Testis (tissue), 3 donors: ENCODE data around the gene TKFC. TPM values are rescaled to one million over a fixed set of nuclear protein-coding genes. Genes with fewer than 3 reads are reported as not detected.

Source experiments
- DNase-seq: peaks from one replicate; pipeline ENCODE4 v3.0.0-alpha.2; 2019
- H3K27ac ChIP-seq, 2 donors: fragments of 200-600 bp; sonication (generic); one replicate each; pipeline ENCODE4 v1.5.1; 2019
- H3K27me3 ChIP-seq: fragments of 200-600 bp; sonication (generic); one replicate; pipeline ENCODE4 v1.5.1; 2019
- H3K36me3 ChIP-seq: fragments of 200-600 bp; sonication (generic); one replicate; pipeline ENCODE4 v1.5.1; 2017; ENCODE audit warnings: low read depth; ENCODE audit errors: missing control alignments
- H3K4me1 ChIP-seq: fragments of 200-600 bp; sonication (generic); one replicate; pipeline ENCODE4 v1.5.1; 2019
- H3K4me3 ChIP-seq, 2 donors: fragments of 200-600 bp; sonication (generic); one replicate each; pipeline ENCODE4 v1.5.1; 2017 to 2019
- H3K9me3 ChIP-seq: fragments of 200-600 bp; sonication (generic); one replicate; pipeline ENCODE4 v1.5.1; 2017
- CTCF ChIP-seq, 3 experiments: fragments of 450-650 bp in 2 of 3; fragments of 200-600 bp in 1 of 3; sonication (generic) in 1 of 3; IDR thresholded peaks; one replicate each; pipeline ENCODE4 v1.5.1; 2016 to 2019; ENCODE audit warnings: antibody characterized with exemption in 3 of 3, mild to moderate bottlenecking in 2 of 3, moderate library complexity in 1 of 3
- POLR2A ChIP-seq: fragments of 450-650 bp; IDR thresholded peaks from one replicate; pipeline ENCODE4 v1.6.1; 2017; ENCODE audit warnings: antibody characterized with exemption, mild to moderate bottlenecking, moderate library complexity
- WGBS, 2 donors: methylation state at CpG; one replicate each; pipeline ENCODE4 v1.1.5; 2018; 5-methylcytosine and 5-hydroxymethylcytosine counted together
- intact Hi-C: fragments of 100-400 bp; cut with DNase I; formaldehyde crosslinking; loops from one replicate; pipeline ENCODE4 v1.15.1; 2023; ENCODE audit warnings: low total_unique reads
- polyA plus RNA-seq: library from polyadenylated mRNA; stranded (reverse); fragments of 350-450 nt; fragmentation: Illumina TruSeq; extraction: RNeasy Lipid Tissue Mini Kit (QIAGEN cat#74804); gene quantifications from one replicate; pipeline ENCODE4 v1.2.3, GENCODE V29; 2014; ENCODE audit warnings: low read depth, low replicate concordance; ENCODE audit not compliant: insufficient read depth
- total RNA-seq, 2 donors: library from RNA; depleted of rRNA; stranded (reverse); fragments of >200 nt; gene quantifications; one replicate each; pipeline ENCODE4 v1.2.3, GENCODE V29; 2016

The TKFC gene
- total and polyA plus RNA-seq, 3 donors from 2014 or later = 90.1 to 159 (median 121) TPM

DNA sequence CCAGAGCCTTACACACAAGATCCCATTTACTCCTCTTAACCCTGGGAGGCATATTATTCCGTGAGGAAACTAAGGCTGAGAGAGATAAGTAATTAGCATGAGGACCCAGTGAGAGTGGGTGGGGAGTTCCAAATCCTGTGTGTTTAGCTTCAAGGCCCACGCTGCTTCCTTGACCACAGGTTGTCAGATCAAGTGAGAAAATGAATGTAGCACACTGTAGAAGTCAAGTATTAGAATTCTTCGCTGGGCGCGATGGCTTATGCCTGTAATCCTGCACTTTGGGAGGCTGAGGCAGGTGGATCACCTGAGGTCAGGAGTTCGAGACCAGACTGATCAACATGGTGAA is 24.8 kb downstream of the TKFC start:
- no peak overlapping the region for H3K27ac ChIP-seq
- 89 to 94% methylated on average over 6 of the region's 6 CpGs for WGBS, 2 donors
- no peak for DNase-seq
- TF ChIP-seq CTCF (IDR thresholded peaks at IDR 0.05) (no peak), POLR2A (no peak)
- H3K4me3 ChIP-seq = no peak overlapping the region
- H3K27me3 ChIP-seq = no peaks in the 10 kb centered on the region
- intact Hi-C loops = no loop called here
- H3K36me3 ChIP-seq = no peaks in the 10 kb centered on the region
- H3K4me1 ChIP-seq = peaks cover 5% of the 10 kb centered on the region
- H3K9me3 ChIP-seq = no peaks in the 10 kb centered on the region

DNA sequence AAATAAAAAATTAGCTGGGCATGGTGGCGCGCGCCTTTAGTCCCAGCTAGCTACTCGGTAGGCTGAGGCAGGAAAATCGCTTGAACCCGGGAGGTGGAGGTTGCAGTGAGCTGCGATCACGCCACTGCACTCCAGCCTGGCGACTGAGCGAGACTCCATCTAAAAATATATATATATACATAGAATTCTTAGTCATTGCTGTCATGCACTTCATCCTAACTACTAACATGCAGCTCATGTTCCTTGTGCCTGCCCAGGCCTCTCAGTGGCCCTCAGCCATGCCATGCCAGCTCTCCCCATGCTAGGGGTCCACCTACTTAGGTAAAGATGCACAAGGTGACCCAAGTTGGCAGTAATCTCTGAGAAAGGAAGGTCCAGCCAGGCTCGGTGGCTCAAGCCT is 25.5 kb downstream of the TKFC start:
- no peak for DNase-seq
- H3K27ac ChIP-seq = no peak overlapping the region
- 96 to 98% methylated on average over 11 of the region's 11 CpGs for WGBS, 2 donors
- intact Hi-C loops = no loop called here
- H3K4me3 ChIP-seq = no peak overlapping the region
- TF ChIP-seq POLR2A = no peak
- TF ChIP-seq CTCF (IDR thresholded peaks at IDR 0.05) = no peak
- no peaks in the 10 kb centered on the region for H3K27me3 ChIP-seq
- H3K4me1 ChIP-seq = peaks cover 8% of the 10 kb centered on the region
- H3K36me3 ChIP-seq = no peaks in the 10 kb centered on the region
- no peaks in the 10 kb centered on the region for H3K9me3 ChIP-seq

GRCh38 chr11:61359516-61359915 is 26.5 kb downstream of the TKFC start:
- TF ChIP-seq CTCF (IDR thresholded peaks at IDR 0.05) (no peak), POLR2A (no peak)
- intact Hi-C loops = no loop called here
- DNase-seq = no peak
- Histone ChIP-seq H3K36me3 (no peaks in the 10 kb centered on the region), H3K27me3 (no peaks in the 10 kb centered on the region), H3K4me1 (peaks cover 13% of the 10 kb centered on the region), H3K27ac (no peak overlapping the region), H3K4me3 (no peak overlapping the region), H3K9me3 (no peaks in the 10 kb centered on the region)
- WGBS, 2 donors = 80 to 83% methylated on average over 6 of the region's 6 CpGs

DNA sequence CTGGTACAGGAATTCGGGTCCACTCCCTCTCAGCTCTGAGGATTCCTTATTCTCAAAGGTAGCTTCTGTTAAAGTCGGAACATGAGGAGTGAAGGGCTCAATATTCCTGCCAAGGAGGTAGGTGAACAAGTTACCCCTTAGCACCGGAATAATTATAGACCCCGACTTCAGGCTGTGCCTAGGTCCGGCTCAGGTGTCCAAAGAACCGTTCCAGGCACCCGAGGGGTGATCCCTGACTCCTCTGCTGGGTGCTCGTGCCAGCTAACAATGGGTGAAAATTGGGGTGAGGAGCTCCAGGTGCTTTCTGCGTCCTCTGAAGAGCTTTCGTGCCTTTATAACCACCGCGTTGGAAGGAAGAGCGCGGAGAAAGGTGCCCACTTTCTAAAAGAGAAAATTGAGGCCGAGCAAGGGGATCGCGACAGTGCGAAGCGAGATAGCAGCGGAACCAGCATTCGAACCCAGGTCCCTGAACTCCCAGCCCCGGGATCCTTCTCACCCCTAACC is 28.3 kb downstream of the TKFC start:
- peaks cover 13% of the 10 kb centered on the region for H3K4me1 ChIP-seq
- peak overlapping the region; percentile 77 to 84 for H3K4me3 ChIP-seq
- H3K27me3 ChIP-seq = no peaks in the 10 kb centered on the region
- TF ChIP-seq CTCF (IDR thresholded peaks at IDR 0.05) = no peak
- TF ChIP-seq POLR2A = no peak
- H3K27ac ChIP-seq = peak overlapping the region; percentile 95 to 99
- 1 to 11% methylated on average over 8 to 22 of the region's 22 CpGs for WGBS, 2 donors
- no peaks in the 10 kb centered on the region for H3K9me3 ChIP-seq
- no peak for DNase-seq
- no peaks in the 10 kb centered on the region for H3K36me3 ChIP-seq
- intact Hi-C loops = no loop called here

DNA sequence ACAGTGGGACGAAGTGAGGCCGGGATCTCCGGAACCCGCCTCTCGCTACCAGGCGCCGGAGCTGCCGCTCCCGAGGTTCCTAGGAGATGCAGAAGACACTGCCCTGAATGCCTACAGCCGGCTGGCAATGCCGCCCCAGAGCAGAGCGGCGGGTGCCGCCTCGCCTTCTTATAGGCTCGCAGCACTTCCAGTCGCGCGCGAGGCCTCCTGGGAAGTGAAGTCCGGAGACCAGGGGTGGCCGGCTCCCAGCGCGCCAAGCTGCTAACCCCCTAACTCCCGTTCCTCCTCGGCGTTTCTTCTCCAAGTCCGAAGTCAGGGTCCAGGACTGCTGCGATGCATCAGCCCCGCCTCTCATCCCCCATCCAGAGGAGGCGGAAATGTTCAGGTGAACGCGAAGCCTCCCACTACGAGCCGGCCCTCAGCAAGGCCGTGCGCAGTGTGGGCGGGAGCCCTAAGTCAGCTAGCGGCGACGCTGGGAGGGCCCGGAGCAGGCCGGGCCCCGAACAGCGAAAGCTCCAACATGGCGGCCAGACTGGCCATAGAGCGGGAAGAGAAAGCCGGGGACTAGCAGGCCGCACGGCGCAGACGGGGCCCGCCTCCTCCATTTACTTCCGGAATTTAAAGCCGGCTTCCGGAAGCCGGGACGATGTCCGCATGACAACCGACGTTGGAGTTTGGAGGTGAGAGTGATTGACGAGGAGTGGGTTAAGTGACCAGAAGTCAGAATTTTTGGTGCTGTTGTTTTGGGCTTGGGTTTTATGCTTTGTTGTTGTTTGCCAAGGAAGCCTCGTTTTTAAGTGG is 28.9 kb downstream of the TKFC start, which contains the start of the genes CYB561A3 and TMEM138:
CYB561A3 (minus strand) TSS at position 142 of the 801 bp plus-strand sequence. CDS start 5,169 bp downstream, outside the sequence.
TMEM138 (plus strand) TSS at position 634 of the 801 bp plus-strand sequence. CDS start 2,017 bp downstream, outside the sequence.
- H3K4me1 ChIP-seq = peaks cover 15% of the 10 kb centered on the region
- 0 to 1% methylated on average over 28 to 63 of the region's 63 CpGs for WGBS, 2 donors
- peak within 1 kb of the TSS; percentile 77 to 84 for H3K4me3 ChIP-seq
- peak; percentile 95 for DNase-seq
- H3K27ac ChIP-seq = peak within 1 kb of the TSS; percentile 95 to 99
- H3K9me3 ChIP-seq = no peaks in the 10 kb centered on the region
- TF ChIP-seq CTCF (IDR thresholded peaks at IDR 0.05) = no peak
- no peak for TF ChIP-seq POLR2A
- H3K36me3 ChIP-seq = no peaks in the 10 kb centered on the region
- intact Hi-C loops = no loop called here
- H3K27me3 ChIP-seq = no peaks in the 10 kb centered on the region
